HG02763 (cell line): ENCODE results near the gene TLR9.

Experiments used
- ATAC-seq: cut with Tn5 transposase; IDR thresholded peaks from one replicate; pipeline ENCODE4 v1.9.1; 2021; ENCODE audit warnings: mild to moderate bottlenecking, moderate library complexity; ENCODE audit not compliant: unreplicated experiment

TLR9 gene

GRCh38 chr3:52218454-52218853 is 7.0 kb downstream of the TLR9 start:
- ATAC-seq: no peak

- no peak for ATAC-seq
Observed at GRCh38 chr3:52218026-52218425, 7.4 kb downstream of the TLR9 start.

- no peak for ATAC-seq
Observed at GRCh38 chr3:52217409-52217805, 8.0 kb downstream of the TLR9 start.

- ATAC-seq: no peak
Observed at GRCh38 chr3:52216585-52217408, 8.6 kb downstream of the TLR9 start.

GRCh38 chr3:52215351-52215750 is 10.1 kb downstream of the TLR9 start:
- no peak for ATAC-seq

GRCh38 chr3:52213901-52214300 is 11.5 kb downstream of the TLR9 start:
- no peak for ATAC-seq

GRCh38 chr3:52213005-52213404 is 12.4 kb downstream of the TLR9 start:
- no peak for ATAC-seq

- no peak for ATAC-seq
Observed at GRCh38 chr3:52211268-52211891, 14.1 kb downstream of the TLR9 start.

- no peak for ATAC-seq
Observed at GRCh38 chr3:52210550-52211046, 14.8 kb downstream of the TLR9 start.

GRCh38 chr3:52210037-52210436 is 15.4 kb downstream of the TLR9 start:
- no peak for ATAC-seq

- no peak for ATAC-seq
Observed at GRCh38 chr3:52208556-52208955, 16.9 kb downstream of the TLR9 start.

GRCh38 chr3:52205727-52206372 is 19.6 kb downstream of the TLR9 start:
- ATAC-seq: no peak

- no peak for ATAC-seq
Observed at GRCh38 chr3:52204337-52205073, 20.9 kb downstream of the TLR9 start.

- ATAC-seq: no peak
Observed at GRCh38 chr3:52203701-52204100, 21.7 kb downstream of the TLR9 start.

GRCh38 chr3:52202384-52203077 is 22.9 kb downstream of the TLR9 start:
- ATAC-seq: no peak

GRCh38 chr3:52200981-52201679 is 24.3 kb downstream of the TLR9 start:
- ATAC-seq: no peak

GRCh38 chr3:52198643-52199608 is 26.5 kb downstream of the TLR9 start:
- no peak for ATAC-seq

- peak; percentile 82 for ATAC-seq
Observed at GRCh38 chr3:52197842-52198625, 27.4 kb downstream of the TLR9 start, which contains the start of gene ALAS1. Gene ALAS1 (plus strand): TSS chr3:52198160. CDS start chr3:52199242, 1,082 bp downstream.
